ENCODE data around the gene LIN28B.
"Not testable (repeated sequence)": the region's sequence is repeated elsewhere in the genome, so short reads cannot be mapped to it uniquely, and the experiment has no call there.

The LIN28B gene

DNA sequence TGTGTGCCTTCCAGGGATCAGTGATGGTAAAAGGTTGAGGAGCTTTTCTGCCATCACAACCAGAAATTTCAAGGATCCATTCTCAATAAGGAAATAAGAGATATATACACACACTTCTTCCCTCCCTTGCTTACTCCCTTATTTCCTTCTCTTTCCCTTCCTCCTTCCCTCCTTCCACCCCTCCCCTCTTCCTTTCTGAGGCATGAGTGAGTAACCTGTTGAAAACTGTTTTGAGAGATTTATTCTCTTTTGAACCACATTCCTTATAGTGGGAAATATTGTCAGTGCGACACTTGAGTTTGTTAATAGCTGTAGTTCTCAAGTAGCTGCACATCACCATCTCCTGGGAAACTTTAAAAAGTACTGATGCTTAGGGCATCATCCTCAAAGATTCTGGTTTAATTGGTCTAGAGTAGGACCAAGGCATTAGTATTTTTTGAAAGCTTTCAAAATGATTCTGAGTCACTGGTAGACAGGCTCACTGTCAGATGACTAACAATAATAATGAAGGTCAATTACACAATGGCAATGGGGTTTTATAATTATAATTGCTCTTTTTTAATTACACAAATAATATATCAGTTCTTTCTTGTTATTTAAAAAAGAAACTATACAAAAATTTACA is 113.0 kb downstream of the LIN28B start:
- H3K4me3 ChIP-seq (ENCODE audit: low read length) = no peak overlapping the region
- no peaks in the 10 kb centered on the region for H3K9me3 ChIP-seq (ENCODE audit: low read length)
- H3K27me3 ChIP-seq (ENCODE audit: insufficient read depth, low read length) = no peaks in the 10 kb centered on the region
- H2AFZ ChIP-seq (ENCODE audit: low read depth, low read length) = no peak overlapping the region
- H3K36me3 ChIP-seq (ENCODE audit: insufficient read depth, low read length) = no peaks in the 10 kb centered on the region
- H3K4me1 ChIP-seq (ENCODE audit: insufficient read depth, low read length) = peaks cover 6% of the 10 kb centered on the region

DNA sequence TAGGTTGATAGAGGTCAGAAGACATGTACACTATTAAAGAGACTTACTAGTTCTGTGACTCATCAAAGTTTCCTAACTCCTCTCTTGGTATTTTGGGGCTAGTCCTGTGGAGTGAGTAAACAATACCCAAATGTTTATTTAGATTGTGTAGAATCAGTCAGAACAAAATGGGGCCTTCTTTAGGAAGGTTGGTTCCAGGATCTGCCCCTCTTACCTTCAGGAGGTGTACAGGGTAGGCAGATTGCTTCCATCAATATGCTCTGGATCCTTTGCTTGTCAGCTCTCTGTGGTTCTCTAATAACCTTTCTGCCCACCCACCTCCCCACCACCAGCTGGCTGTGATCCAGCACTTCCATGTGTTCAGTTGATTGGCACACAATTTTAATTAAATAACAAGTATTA is 115.9 kb downstream of the LIN28B start:
- H3K9me3 ChIP-seq (ENCODE audit: low read length) = no peaks in the 10 kb centered on the region
- H3K27me3 ChIP-seq (ENCODE audit: insufficient read depth, low read length) = no peaks in the 10 kb centered on the region
- H3K4me1 ChIP-seq (ENCODE audit: insufficient read depth, low read length) = peaks cover 11% of the 10 kb centered on the region
- H3K36me3 ChIP-seq (ENCODE audit: insufficient read depth, low read length) = no peaks in the 10 kb centered on the region
- no peak overlapping the region for H2AFZ ChIP-seq (ENCODE audit: low read depth, low read length)
- no peak overlapping the region for H3K4me3 ChIP-seq (ENCODE audit: low read length)

DNA sequence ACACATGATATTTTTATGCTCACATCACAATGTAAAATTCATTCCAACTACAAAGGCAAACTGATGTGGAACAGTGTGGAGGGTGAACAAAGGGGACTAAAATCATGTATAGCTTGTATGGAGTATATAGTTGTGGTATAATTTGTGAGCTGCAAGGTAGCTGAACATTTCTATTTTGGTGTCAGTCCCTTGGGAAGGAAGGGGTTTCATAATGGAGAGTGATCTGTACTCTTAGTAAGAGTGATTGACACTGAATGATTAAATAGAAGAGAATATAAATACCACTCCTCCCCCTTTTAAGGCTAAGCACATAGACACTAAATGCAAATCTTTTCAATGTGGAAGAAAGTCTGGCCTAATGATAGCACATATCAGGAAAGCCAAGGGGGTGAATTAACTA is 118.3 kb downstream of the LIN28B start:
- no peak overlapping the region for H3K4me3 ChIP-seq (ENCODE audit: low read length)
- H3K36me3 ChIP-seq (ENCODE audit: insufficient read depth, low read length) = peaks cover 16% of the 10 kb centered on the region
- no peak overlapping the region for H2AFZ ChIP-seq (ENCODE audit: low read depth, low read length)
- H3K9me3 ChIP-seq (ENCODE audit: low read length) = no peaks in the 10 kb centered on the region
- H3K27me3 ChIP-seq (ENCODE audit: insufficient read depth, low read length) = no peaks in the 10 kb centered on the region
- peaks cover 11% of the 10 kb centered on the region for H3K4me1 ChIP-seq (ENCODE audit: insufficient read depth, low read length)

DNA sequence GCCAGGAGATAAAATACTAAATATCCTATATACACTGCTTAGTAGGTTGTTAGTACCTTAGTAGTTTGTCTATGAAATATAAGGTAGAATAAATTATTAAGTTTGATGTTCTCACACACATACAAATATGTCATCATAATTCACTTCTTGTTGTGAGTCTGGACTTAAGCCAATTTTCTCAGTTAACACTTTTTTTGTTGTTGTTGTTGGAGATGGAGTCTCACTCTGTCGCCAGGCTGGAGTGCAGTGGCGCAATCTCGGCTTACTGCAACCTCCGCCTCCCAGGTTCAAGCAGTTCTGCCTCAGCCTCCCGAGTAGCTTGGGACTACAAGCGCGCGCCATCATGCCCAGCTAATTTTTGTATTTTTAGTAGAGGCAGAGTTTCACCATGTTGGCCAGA is 119.5 kb downstream of the LIN28B start:
- Histone ChIP-seq H3K36me3 (ENCODE audit: insufficient read depth, low read length) (peaks cover 21% of the 10 kb centered on the region), H3K4me1 (ENCODE audit: insufficient read depth, low read length) (peaks cover 11% of the 10 kb centered on the region)
- H3K4me3 ChIP-seq (ENCODE audit: low read length); H2AFZ ChIP-seq (ENCODE audit: low read depth, low read length); H3K27me3 ChIP-seq (ENCODE audit: insufficient read depth, low read length); H3K9me3 ChIP-seq (ENCODE audit: low read length): not testable (repeated sequence)

DNA sequence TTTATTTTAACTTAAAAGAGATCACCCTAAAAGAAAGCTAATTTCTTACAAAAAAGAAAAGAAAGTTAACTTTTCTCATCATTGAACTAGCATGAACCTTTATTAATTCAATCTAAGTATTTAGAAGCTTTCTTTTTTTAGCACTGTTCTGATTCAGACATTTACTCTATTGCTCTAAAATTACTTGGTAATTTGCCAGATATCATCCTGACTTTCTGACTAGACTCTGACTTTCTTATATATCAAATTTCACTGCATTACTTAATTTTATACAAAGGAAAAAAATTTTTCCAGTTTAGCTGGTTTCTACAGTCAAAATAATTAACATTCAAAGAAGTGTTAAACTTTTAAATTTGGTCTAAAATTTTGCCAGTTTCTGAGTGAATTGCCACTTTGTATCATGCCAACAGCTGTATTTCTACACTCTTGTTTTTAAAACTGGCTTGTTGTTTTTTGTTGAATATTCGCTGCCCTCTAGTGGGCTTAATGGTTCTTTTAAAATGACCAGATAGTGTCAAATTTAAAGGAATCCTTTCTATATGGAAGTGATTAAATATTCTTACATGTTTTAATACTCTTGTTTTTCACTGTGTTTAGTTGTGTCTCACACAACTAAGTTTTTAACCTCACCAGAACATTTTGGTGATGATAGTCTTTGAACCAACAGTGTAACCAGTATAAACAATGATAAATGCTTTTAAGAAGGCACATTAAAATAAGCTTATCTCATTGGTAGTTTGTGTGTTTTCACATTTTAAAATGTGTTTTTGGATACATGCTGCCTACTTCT is 120.9 kb downstream of the LIN28B start:
- no peaks in the 10 kb centered on the region for H3K9me3 ChIP-seq (ENCODE audit: low read length)
- no peaks in the 10 kb centered on the region for H3K27me3 ChIP-seq (ENCODE audit: insufficient read depth, low read length)
- H3K36me3 ChIP-seq (ENCODE audit: insufficient read depth, low read length) = peaks cover 24% of the 10 kb centered on the region
- H3K4me3 ChIP-seq (ENCODE audit: low read length) = no peak overlapping the region
- H3K4me1 ChIP-seq (ENCODE audit: insufficient read depth, low read length) = peaks cover 5% of the 10 kb centered on the region
- no peak overlapping the region for H2AFZ ChIP-seq (ENCODE audit: low read depth, low read length)

DNA sequence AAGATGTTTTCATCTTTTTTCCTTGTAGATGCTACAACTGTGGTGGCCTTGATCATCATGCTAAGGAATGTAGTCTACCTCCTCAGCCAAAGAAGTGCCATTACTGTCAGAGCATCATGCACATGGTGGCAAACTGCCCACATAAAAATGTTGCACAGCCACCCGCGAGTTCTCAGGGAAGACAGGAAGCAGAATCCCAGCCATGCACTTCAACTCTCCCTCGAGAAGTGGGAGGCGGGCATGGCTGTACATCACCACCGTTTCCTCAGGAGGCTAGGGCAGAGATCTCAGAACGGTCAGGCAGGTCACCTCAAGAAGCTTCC is 121.4 kb downstream of the LIN28B start:
- Histone ChIP-seq H3K4me1 (ENCODE audit: insufficient read depth, low read length) (peaks cover 5% of the 10 kb centered on the region), H3K9me3 (ENCODE audit: low read length) (no peaks in the 10 kb centered on the region), H3K36me3 (ENCODE audit: insufficient read depth, low read length) (peaks cover 25% of the 10 kb centered on the region), H2AFZ (ENCODE audit: low read depth, low read length) (no peak overlapping the region), H3K27me3 (ENCODE audit: insufficient read depth, low read length) (no peaks in the 10 kb centered on the region), H3K4me3 (ENCODE audit: low read length) (no peak overlapping the region)

- no peaks in the 10 kb centered on the region for H3K9me3 ChIP-seq (ENCODE audit: low read length)
- H3K27me3 ChIP-seq (ENCODE audit: insufficient read depth, low read length) = no peaks in the 10 kb centered on the region
- no peak overlapping the region for H2AFZ ChIP-seq (ENCODE audit: low read depth, low read length)
- peaks cover 2% of the 10 kb centered on the region for H3K4me1 ChIP-seq (ENCODE audit: insufficient read depth, low read length)
- H3K4me3 ChIP-seq (ENCODE audit: low read length) = no peak overlapping the region
- peaks cover 26% of the 10 kb centered on the region for H3K36me3 ChIP-seq (ENCODE audit: insufficient read depth, low read length)
These were observed 123.4 kb downstream of the LIN28B start for GRCh38 chr6:105080279-105080678.

GRCh38 chr6:105081662-105082061 is 124.8 kb downstream of the LIN28B start:
- not testable (repeated sequence) for H3K27me3 ChIP-seq (ENCODE audit: insufficient read depth, low read length); H3K9me3 ChIP-seq (ENCODE audit: low read length); H3K4me3 ChIP-seq (ENCODE audit: low read length); H2AFZ ChIP-seq (ENCODE audit: low read depth, low read length); H3K4me1 ChIP-seq (ENCODE audit: insufficient read depth, low read length)
- H3K36me3 ChIP-seq (ENCODE audit: insufficient read depth, low read length) = peaks cover 26% of the 10 kb centered on the region

DNA sequence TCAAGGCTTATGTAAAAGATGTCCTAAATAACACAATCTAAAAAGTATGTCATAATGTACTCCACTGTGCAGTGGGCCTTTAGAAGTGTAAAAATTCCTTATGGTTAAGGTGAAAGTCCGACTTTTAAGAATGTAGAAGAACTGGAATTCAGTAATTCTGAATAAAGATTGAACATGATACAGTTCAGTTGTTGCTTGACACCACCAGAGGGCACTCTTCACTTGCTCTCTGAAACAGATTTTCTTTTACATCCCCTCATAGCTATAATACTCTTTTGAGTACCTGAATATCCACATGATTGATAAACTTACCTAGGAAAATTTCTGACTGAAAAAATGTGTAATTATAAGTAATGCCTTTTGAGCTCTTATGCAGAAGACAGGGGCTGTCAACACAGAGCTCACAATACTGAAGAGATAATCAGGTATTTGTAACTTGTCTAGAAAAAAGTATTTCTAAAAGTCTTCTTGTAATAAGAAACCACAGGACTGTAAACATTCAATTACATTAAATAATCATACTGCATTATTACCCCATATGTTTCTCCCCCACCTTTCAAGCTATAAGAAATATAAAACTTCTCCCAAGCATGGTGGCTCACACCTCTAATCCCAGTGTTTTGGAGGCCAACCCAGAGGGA is 130.8 kb downstream of the LIN28B start:
- H2AFZ ChIP-seq (ENCODE audit: low read depth, low read length) = no peak overlapping the region
- no peaks in the 10 kb centered on the region for H3K27me3 ChIP-seq (ENCODE audit: insufficient read depth, low read length)
- peaks cover 2% of the 10 kb centered on the region for H3K36me3 ChIP-seq (ENCODE audit: insufficient read depth, low read length)
- H3K9me3 ChIP-seq (ENCODE audit: low read length) = no peaks in the 10 kb centered on the region
- no peaks in the 10 kb centered on the region for H3K4me1 ChIP-seq (ENCODE audit: insufficient read depth, low read length)
- H3K4me3 ChIP-seq (ENCODE audit: low read length) = no peak overlapping the region

DNA sequence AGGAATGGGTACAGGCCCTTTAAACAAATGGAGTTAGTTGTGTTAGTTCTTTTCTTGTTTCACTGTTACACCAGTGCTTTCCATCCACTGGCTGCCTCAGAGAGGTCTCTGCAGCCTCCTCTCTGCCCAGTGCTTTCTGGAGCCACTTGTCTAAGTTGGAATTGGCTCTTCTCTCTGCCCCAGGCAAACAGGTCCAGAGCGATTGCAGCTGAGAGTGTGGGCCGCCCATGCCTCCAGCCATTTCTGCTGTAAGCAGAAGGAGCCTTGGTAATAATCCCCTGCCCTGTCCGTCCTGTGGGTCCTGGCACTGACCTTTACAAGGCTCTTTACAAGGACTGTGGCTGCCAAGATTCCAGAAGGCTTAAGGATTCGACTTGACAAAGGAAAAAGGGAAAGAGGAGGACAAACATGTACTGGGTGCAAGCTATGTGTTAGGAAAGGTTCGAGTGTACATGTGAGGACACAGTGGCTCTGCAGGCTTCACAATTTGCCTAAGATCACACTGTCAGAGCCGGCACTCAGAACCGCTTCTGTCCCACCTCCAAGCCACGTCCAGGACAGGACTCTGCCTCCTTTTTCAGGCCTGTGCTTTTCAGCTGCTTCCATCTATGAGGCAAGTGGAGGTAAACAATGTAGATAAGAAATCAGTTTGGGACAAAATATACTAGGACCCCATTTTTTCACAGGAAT is 134.4 kb downstream of the LIN28B start:
- no peaks in the 10 kb centered on the region for H3K4me1 ChIP-seq (ENCODE audit: insufficient read depth, low read length)
- H3K27me3 ChIP-seq (ENCODE audit: insufficient read depth, low read length) = no peaks in the 10 kb centered on the region
- no peak overlapping the region for H2AFZ ChIP-seq (ENCODE audit: low read depth, low read length)
- no peak overlapping the region for H3K4me3 ChIP-seq (ENCODE audit: low read length)
- no peaks in the 10 kb centered on the region for H3K9me3 ChIP-seq (ENCODE audit: low read length)
- H3K36me3 ChIP-seq (ENCODE audit: insufficient read depth, low read length) = no peaks in the 10 kb centered on the region

DNA sequence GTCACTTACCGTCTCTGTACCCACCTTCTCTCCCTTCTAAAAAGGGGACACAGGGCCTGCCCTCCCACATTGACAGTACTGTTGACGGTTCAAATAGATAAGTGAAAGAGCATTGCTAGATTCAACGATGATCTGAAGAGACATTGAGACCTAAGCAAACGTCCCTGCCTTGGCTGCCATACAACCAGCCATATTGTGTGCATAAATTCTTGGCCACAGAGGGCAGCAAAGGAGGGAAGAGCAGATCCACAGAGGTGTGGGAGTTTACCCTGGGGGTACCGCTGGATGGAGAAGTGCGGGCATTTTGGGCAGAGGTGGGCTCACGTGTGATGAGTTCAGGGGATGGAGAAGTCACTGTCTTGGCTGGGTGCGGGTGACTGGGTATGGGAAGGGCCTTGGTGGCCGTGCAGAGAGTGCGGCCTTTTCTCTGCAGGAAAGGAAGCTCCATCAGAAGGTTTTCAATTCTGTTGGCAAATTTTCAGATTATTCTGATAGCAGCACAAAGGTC is 137.3 kb downstream of the LIN28B start:
- H3K4me3 ChIP-seq (ENCODE audit: low read length) = no peak overlapping the region
- H3K36me3 ChIP-seq (ENCODE audit: insufficient read depth, low read length) = peaks cover 2% of the 10 kb centered on the region
- no peak overlapping the region for H2AFZ ChIP-seq (ENCODE audit: low read depth, low read length)
- no peaks in the 10 kb centered on the region for H3K9me3 ChIP-seq (ENCODE audit: low read length)
- no peaks in the 10 kb centered on the region for H3K4me1 ChIP-seq (ENCODE audit: insufficient read depth, low read length)
- H3K27me3 ChIP-seq (ENCODE audit: insufficient read depth, low read length) = no peaks in the 10 kb centered on the region

DNA sequence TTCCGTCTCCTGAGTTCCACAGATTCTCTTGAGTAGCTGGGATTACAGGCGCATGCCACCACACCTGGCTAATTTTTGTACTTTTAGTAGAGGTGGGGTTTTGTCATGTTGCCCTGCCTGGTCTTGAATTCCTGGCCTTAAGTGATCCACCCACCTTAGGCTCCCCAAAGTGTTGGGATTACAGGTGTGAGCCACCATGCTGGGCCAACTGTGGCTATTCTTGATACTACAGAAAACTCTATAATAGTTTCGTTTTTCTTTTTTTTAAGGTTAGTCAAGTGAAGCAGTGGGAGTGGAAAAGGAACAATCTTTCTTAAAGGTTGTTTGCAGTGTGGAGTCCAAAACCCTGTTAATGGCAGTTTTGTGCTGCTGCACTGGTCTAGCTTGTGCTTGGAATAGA is 138.2 kb downstream of the LIN28B start:
- H3K4me1 ChIP-seq (ENCODE audit: insufficient read depth, low read length) = no peaks in the 10 kb centered on the region
- no peak overlapping the region for H3K4me3 ChIP-seq (ENCODE audit: low read length)
- H2AFZ ChIP-seq (ENCODE audit: low read depth, low read length) = no peak overlapping the region
- peaks cover 5% of the 10 kb centered on the region for H3K36me3 ChIP-seq (ENCODE audit: insufficient read depth, low read length)
- no peaks in the 10 kb centered on the region for H3K9me3 ChIP-seq (ENCODE audit: low read length)
- H3K27me3 ChIP-seq (ENCODE audit: insufficient read depth, low read length) = no peaks in the 10 kb centered on the region

- Histone ChIP-seq H3K27me3 (ENCODE audit: insufficient read depth, low read length) (no peaks in the 10 kb centered on the region), H3K4me1 (ENCODE audit: insufficient read depth, low read length) (no peaks in the 10 kb centered on the region), H3K9me3 (ENCODE audit: low read length) (no peaks in the 10 kb centered on the region), H2AFZ (ENCODE audit: low read depth, low read length) (no peak overlapping the region), H3K4me3 (ENCODE audit: low read length) (no peak overlapping the region), H3K36me3 (ENCODE audit: insufficient read depth, low read length) (peaks cover 5% of the 10 kb centered on the region)
These were observed 140.4 kb downstream of the LIN28B start for GRCh38 chr6:105097288-105097687.

Measured in neuron (in vitro differentiated cells).